HG03378 (cell line): ENCODE results near the gene MYO18A.

Experiments
- ATAC-seq: cut with Tn5 transposase; IDR thresholded peaks from one replicate; pipeline ENCODE4 v1.9.1; 2021; ENCODE audit warnings: mild to moderate bottlenecking, moderate library complexity; ENCODE audit not compliant: unreplicated experiment

The MYO18A gene

DNA sequence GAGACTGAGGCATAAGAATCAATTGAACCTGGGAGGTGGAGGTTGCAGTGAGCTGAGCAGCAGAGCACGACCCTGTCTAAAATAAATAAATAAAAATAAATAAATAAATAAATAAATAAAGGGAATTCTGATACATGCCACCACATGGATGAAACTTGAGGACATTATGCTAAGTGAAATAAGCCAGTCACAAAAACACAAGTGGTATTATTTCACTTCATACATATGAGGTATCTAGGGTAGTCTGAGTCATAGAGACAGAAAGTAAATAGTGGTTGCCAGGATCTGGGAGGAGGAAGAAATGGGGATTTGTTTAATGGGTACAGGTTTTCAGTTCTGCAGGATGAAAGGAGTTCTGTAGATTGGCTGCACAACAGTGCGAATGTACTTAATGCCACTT lies 120.9 kb downstream of the MYO18A start:
- ATAC-seq, result no peak

DNA sequence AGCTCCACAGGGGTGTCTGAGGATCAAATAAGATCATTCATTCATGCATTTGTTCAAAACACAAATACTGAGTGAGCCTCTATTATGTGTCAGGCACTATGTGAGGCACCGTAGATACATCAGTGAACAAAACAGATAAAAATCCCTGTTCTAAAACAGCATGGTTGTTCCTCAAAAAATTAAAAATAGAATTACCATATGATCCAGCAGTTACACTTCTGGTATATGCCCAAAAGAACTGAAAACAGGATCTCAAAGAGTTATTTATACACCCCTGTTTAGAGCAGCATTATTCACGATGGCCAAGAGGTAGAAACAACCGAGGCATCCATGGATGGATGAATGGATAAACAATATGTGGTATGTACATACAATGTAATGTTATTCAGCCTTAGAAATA lies 121.8 kb downstream of the MYO18A start:
- ATAC-seq, result no peak

DNA sequence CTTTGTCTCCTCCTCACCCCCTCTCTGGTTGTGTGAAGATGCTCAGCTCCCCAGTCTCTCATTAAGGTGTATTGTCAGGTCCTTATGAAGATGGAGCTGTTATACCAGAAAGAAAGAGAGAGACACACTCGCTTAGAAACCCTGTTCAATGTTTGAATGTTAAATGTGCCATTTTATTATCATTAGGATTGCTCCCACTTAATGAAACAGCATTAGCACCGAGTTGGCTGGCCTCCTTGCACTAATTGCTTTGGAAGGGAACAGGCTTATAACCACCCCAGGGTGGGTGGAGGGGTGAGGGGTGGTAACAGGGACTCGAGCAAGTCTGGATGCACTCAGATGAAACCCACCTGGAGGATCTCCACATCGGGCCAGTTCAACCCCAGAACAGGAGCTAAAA lies 122.8 kb downstream of the MYO18A start:
- no peak for ATAC-seq

DNA sequence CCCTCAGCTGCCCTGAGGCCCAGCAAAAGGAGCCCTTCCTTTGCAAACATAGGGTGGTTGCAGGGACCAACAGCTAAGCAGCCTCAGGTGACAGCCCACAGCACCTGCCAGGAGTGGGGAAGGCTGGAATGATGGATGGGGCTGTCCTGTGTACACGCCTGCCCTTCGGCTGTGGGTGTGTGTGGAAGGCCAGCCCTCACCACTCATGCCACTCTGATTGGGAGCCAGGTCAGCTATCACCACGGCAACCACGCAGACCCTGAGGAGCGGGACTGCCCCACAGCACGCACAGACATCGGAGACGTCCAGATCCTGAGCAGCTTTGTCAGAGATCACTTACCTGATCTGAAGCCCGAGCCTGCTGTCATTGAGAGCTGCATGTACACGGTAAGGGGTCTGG lies 125.4 kb downstream of the MYO18A start:
- no peak for ATAC-seq

DNA sequence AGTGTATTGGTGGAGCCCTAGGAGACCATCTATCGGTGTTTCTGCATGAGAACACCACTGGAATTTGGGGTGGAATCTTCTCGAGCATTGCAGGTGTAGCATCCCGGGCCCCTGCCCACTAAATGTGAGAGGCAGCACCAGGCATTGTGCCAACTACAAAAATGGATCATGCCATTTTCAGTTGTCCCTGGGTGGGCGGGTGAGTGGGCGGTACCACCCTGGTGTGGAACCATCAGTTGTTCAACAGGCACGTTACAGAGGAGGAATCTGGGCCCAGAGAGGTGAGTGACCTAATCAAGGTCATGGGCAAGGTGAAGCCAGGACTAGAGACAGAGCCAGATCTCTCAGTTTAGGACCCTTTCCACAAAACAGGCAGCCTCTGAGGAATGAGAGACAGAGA lies 128.5 kb downstream of the MYO18A start:
- no peak for ATAC-seq

DNA sequence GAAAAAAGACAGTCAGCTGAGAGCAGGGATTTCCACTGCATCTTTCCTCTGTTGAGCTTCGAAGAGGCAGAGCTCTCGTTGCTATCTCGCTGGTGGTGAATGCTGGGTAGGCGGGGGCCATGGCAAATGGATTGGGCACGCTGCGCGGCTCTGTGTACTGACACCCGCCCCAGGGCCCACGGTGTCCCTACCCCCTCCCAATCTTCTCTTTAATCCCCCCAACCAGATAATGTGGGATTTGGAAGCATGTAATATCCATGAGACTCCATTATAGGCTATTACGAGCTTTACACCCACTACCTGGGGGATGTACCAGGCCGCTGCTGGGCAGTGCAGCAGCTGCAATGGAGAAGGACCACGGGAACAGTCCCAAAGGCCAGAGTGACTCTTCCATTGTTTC lies 129.0 kb downstream of the MYO18A start:
- ATAC-seq, result no peak

DNA sequence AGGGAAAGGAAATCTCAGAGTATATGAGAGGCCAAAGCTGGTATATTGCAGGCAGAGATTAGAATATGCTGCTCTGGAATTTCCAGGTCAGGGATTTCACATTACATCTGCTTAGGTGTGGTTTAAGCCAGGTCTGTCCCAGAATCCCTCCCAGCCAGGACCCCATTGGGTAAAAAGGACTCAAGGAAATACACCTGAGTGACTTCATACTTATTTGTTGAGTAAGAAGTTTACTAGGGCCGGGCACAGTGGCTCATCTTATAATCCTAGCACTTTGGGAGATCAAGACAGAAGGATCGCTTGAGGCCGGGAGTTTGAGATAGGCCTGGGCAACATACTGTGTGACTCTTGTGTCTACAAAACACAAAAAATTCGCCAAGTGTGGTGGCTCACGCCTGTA lies 130.0 kb downstream of the MYO18A start:
- no peak for ATAC-seq

DNA sequence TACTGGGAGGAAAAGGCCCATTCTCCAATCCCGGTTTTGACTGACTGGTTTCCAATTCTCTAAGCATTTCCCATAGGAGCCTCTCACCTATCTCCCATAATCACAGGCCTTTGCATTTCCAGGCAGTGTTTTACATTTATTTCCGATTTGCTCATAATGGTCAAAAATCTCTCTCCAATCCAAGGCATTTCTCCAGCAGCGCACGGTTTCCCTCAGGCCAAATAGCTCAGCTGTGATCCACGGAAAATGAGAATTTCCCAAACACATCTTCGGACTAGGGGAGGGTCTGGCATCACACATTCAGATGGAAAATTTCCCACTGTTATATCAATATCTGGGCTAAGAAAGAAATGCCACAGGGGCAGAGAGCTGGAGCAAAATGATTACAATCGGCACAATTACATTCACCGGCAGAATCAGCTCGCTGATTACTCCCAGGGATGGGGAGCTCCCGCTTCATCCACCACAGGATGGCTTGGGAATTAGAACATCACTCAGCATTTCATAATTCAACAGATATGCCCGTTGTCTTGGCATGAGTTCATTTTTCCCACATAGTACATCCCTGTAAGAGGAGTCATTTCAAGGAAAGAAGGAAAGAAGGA lies 130.6 kb downstream of the MYO18A start:
- no peak for ATAC-seq

DNA sequence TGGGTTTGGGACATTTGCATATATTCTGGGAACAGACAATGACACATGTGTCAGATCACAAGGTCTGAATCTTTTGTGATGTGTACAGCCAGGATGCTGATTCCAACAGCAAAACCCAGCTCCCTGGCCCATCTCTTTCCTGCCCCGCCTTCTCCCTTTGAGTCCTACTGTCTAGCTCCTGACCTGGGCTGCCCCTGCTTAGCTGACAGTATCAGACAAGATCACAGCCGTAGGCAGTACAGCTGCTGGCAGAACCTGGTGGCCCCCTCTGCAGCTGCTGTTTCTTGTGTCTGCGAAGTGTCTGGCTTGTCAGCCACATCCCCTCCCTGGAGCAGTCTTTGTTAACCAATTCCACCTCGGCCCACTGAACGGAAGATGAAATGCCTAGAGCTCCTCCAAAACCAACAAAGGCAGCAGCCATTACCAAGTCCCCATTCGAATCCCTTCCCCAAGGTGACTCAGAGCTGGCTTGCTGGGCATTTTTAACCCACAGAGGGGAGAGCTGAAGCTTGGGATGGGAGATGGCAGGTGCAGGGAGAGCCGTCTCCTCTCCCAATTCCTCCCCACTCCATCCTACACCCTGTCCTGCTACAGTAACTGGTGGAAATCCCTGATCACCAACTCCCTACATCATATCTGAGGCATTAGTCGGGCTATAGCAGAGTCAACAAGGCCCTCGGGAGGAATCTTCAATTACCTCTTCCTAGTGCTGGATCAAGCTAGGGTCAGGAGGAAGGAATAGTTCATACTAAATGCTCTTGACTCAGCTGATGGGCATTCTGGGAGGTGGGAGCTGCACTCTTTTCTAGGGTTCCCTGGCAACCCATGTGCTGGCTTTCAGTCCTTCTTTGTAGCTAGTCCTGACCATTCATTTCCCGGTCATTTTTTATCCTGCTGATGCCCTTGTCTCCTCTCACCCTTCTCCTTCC lies 131.5 kb downstream of the MYO18A start:
- ATAC-seq, result no peak

DNA sequence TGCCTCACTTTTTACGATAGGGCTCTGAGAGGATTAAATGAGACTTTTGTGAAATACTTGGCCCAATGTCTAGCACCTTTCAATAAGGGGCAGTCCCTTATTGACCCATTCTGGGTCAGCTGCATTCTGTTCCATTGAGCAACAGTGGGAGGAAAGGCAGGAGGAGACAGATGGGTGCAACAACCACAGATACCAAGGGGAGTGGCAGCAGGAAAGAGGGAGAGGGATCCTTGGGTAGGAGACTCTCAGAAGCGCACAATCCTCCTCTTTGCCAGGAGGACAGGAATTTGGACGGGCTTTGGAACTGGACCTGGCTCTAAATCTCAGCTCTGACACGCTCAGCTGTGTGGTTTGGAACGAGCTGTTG lies 133.7 kb downstream of the MYO18A start:
- no peak for ATAC-seq

DNA sequence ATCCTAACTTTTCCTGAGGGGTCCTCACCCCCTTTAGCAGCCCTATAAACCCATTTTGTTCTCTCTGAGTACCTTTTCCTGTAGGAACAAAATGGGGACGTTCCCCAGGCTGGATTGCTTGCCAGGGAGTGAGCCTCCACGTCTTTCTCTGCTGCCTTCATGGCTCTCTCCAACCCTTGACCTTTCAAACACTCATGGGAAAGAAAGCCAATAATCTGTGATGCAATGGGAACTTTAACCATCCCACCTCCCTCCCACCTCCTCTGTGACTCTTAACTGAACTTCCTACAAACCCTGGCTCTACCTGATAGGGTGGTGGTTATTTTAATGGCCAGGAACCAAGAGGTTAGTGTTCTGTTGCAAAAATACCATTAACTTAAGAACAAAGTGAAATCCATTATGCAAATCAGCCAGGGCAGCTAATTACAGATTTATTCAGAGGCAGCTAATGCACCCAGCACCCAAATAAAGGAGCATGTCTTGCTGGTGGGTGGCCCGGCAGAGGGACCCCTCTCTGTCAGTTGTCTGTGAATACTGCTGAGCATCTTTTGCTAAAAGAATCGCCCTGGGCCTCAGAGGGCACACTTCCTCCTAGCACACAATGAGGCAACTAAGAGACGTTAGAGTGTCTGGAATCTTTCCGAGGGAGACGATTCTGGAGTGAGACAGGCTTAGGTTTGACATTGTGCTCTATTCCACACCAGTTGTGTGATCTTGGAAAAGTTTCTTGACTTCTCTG lies 134.3 kb downstream of the MYO18A start:
- ATAC-seq, result no peak

DNA sequence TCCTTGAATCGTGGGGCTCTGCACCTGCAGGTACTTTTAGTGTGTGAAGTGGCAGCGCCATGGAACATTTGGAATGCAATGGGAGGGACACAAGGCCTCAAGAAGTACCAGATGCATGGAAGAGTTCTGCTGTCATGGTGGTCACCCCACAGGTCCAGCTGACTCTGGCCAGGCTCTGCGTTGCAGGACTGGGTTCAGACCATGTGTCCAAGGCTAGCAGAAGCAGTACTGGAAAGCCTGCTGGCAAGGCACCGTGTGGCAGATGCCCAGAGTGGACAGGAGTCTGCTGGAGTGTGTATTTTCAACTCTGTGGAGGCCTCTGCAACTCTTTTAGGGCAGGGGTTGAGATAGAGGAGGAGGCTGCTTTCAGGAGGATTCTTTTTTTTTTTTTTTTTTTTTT lies 135.2 kb downstream of the MYO18A start:
- no peak for ATAC-seq

DNA sequence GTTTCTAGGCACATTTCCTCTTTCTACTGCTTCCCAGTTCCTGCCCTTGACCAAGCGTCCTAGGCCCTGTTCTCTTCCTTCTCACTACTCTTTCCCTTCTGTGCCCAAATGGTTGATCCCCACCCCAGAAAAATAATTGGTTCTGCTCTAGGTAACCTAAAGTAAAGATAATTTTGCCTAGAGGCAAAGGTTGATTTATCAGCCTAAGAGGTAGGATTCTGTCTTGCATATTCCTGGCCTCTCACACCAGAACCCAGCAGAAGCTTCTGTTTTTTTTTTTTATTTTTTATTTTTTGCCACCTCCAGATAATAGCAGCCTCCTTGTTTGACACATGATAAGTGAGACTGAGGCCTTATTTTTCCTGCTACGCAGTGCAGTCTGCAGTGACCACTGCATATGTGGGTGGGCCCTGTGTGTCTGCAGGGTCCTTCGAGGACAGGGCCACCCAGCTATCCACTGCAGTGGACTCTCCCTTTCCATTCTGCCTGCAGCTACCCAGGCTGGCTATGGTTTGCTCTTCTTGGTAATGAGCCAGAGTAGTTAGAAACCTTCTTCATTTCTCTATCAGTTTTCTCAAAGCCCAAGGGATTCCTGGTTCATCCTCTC lies 136.6 kb downstream of the MYO18A start:
- no peak for ATAC-seq

DNA sequence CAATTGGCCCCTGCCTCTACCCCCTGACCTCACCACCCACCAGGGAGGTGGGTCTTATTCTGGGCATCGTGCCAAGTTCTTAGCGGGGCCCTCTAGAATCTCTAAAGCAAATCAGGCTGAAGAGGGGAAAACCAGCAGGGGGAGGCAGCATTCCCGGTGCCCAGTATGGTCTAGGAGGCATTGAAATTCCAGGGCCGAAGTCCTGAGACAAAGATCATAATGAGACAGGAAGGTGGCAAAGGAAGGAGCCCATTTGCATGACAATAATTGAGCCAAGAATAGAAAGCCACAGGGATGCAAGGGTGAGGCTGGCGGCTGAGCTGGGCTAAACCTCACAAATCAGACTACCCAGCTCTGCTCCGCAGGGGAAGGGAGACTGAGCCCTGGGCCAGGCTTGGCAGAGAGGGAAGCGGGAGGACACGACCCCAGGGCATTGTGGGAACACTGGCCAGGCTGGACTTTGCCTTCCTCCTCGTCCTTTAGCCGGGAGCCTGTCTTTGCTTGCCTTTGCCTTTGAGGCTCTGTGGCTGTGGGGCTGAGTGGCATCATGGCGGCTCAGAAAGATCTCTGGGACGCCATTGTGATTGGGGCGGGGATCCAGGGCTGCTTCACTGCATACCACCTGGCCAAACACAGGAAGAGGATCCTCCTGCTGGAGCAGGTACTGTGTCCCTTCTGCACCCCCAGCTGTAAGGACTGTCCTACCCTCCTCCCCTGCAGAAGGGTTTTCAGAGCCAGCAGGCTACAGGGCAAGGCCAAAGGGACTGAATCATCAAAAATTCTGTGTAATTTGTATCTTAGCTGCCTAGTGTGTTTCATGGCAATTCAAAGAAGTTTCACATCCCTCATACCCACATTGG lies 137.3 kb downstream of the MYO18A start, which contains the start of gene PIPOX:
Gene PIPOX, plus strand, starts transcription at position 463 of the 860 bp plus-strand sequence. Its CDS starts 85 bp downstream, at position 548.
- no peak for ATAC-seq

DNA sequence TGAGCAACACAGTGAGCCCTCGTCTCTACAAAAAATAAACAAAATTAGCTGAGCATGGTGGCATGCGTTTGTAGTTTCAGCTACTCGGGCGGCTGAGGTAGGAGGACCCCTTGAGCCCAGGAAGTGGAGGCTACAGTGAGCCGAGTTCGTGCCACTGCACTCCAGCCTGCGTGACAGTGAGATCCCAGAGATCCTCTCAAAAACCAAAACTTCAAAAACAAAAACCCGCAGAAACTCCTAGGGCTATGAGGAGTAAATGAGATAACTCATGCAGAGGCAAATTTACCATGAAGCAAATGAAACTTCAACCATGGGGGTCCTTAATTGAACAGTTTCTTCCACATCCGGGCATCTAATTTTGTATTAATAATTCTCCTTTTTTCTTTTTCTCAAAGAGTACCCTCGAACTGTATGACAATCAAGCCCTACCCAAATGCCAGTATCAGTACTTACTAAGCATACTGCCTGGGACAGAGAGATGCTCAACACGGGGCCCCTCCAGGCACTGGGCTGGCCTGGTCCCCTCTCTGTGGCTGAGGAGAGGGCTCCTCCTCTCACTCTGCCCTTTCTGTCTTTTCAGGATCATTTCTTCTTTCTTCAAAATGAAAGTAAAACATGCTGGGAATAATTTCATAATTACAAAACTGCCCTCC lies 138.0 kb downstream of the MYO18A start:
- ATAC-seq, result no peak

DNA sequence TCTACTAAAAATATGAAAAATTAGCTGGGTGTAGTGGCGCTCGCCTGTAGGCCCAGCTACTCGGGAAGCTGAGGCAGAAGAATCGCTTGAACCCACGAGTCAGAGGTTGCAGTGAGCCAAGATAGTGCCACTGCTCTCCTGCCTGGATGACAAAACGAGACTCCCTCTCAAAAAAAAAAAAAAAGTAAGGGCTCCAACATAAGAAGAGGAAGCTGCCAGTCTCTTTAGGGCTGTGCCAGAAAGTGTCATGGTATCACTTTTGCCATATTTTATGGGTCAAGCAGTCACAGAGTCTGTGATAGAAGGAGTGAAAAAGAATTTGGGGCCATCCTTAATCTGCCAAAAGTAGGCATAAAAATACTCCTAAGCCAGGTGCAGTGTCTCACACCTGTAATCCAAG lies 138.6 kb downstream of the MYO18A start:
- no peak for ATAC-seq

DNA sequence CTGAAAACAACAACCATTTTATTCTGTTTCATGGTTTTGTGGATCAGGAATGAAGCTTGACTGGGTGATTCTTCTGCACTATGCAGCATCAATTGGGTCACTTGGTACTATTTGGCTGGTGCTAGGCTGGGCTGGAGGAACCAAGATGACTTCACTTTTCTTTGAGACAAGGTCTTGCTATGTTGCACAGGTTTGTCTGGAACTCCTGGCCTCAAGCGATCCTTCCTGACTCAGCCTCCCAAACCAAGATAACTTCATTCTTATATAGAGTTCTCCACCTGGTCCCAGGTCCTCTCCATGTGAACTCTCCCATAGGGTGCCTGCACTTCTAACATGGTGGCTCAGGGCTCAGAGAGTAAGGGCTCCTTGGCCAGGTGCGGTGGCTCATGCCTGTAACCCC lies 139.1 kb downstream of the MYO18A start:
- ATAC-seq, result no peak

DNA sequence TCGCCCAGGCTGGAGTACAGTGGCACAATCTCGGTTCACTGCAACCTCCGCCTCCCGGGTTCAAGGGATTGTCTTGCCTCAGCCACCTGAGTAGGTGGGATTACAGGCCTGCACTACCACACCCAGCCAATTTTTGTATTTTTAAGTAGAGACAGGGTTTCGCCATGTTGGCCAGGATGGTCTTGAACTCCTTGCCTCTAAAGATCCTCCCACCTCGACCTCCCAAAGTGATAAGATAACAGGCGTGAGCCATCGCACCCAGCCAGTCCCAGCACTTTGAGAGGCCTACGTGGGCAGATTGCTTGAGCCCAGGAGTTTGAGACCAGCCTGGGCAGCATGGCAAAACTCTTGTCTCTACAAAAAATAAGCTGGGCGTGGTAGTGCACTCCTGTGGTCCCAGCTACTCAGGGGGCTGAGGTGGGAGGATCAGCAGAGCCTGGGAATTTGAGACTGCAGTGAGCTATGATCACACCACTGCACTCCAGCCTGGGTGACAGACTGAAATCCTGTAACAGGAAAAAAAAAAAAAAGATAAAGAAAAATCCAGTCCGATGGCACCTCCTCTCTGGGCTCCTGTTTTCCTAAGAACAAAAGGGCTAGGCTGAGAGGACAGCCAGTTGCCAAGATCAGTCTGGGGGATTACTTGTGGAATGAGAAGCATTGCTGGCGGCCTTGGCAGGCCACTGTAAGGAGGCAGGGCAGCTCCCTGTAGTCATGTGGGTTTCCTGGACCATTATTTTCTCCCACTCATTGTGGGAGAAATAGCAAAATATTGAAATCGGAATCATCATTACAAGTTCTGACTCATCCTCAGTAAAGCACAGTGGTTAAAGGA lies 140.2 kb downstream of the MYO18A start:
- no peak for ATAC-seq
